NCI-H2196 treated with DMSO at 0.1 percent for 48 hours (cell line): ENCODE measurements around the gene RHBDF1.
"Not testable (repeated sequence)": the region's sequence is repeated elsewhere in the genome, so short reads cannot be mapped to it uniquely, and the experiment has no call there.

Experiments
- DNase-seq: peaks from one replicate; lab custom pipeline; 2025; ENCODE audit not compliant: unreplicated experiment; lab: John Stamatoyannopoulos, UW

Gene RHBDF1

GRCh38 chr16:38941-39892 lies 33.2 kb downstream of the RHBDF1 start:
- DNase-seq: peak; percentile 80

- DNase-seq: not testable (repeated sequence)
Observed at GRCh38 chr16:38206-38605, 34.2 kb downstream of the RHBDF1 start.

GRCh38 chr16:37511-37910 lies 34.9 kb downstream of the RHBDF1 start:
- no peak for DNase-seq

- no peak for DNase-seq
Observed at GRCh38 chr16:36336-36984, 36.0 kb downstream of the RHBDF1 start.

- DNase-seq: no peak
Observed at GRCh38 chr16:35678-36305, 36.6 kb downstream of the RHBDF1 start.

GRCh38 chr16:35011-35677 lies 37.3 kb downstream of the RHBDF1 start:
- no peak for DNase-seq

- no peak for DNase-seq
Observed at GRCh38 chr16:34648-34987, 37.8 kb downstream of the RHBDF1 start.

GRCh38 chr16:33877-34647 lies 38.4 kb downstream of the RHBDF1 start:
- DNase-seq: no peak

GRCh38 chr16:33154-33876 lies 39.1 kb downstream of the RHBDF1 start:
- DNase-seq: not testable (repeated sequence)

GRCh38 chr16:30627-31026 lies 41.8 kb downstream of the RHBDF1 start:
- DNase-seq: not testable (repeated sequence)

GRCh38 chr16:25926-26348 lies 46.5 kb downstream of the RHBDF1 start:
- not testable (repeated sequence) for DNase-seq

GRCh38 chr16:24151-24550 lies 48.3 kb downstream of the RHBDF1 start:
- DNase-seq: not testable (repeated sequence)

GRCh38 chr16:20886-21285 lies 51.5 kb downstream of the RHBDF1 start:
- DNase-seq: not testable (repeated sequence)

- DNase-seq: not testable (repeated sequence)
Observed at GRCh38 chr16:17062-17765, 55.2 kb downstream of the RHBDF1 start.

GRCh38 chr16:10772-11171 lies 61.7 kb downstream of the RHBDF1 start:
- DNase-seq: peak; percentile 51

- no peak for DNase-seq
Observed at GRCh38 chr16:9903-10665, 62.3 kb downstream of the RHBDF1 start.
